GM12878 (cell line): ENCODE results near the gene APOLD1. TPM values are rescaled to one million over a fixed set of nuclear protein-coding genes. Genes with fewer than 3 reads are reported as not detected.

Experiments used
- BACH1 ChIP-seq: fragments of 450-650 bp; IDR thresholded peaks from 2 replicates; pipeline ENCODE4 v1.6.1; 2017; ENCODE audit warnings: mild to moderate bottlenecking, borderline replicate concordance
- BHLHE40 ChIP-seq, 2 experiments: fragments of 450-650 bp in 1 of 2; IDR thresholded peaks; 2 replicates each; pipeline ENCODE4 v1.6.1; 2011 to 2017; ENCODE audit warnings: low read depth in 2 of 2, borderline replicate concordance in 1 of 2, improper control_type of control experiment in 1 of 2, low read length in 1 of 2, mild to moderate bottlenecking in 1 of 2
- CEBPB ChIP-seq, 2 experiments: fragments of 150-350 bp in 1 of 2; IDR thresholded peaks; 2 replicates each; pipeline ENCODE4 v1.6.1; 2012 to 2014; ENCODE audit warnings: low read depth in 2 of 2, low read length in 2 of 2, borderline replicate concordance in 1 of 2, inconsistent platforms in 1 of 2
- ELK1 ChIP-seq: IDR thresholded peaks from 2 replicates; pipeline ENCODE4 v1.6.1; 2012; ENCODE audit warnings: low read depth, low read length, improper control_type of control experiment
- HDGF ChIP-seq: fragments of 450-650 bp; IDR thresholded peaks from 2 replicates; pipeline ENCODE4 v1.6.1; 2016; ENCODE audit warnings: antibody characterized with exemption
- HSF1 ChIP-seq: fragments of 150-350 bp; IDR thresholded peaks from 2 replicates; pipeline ENCODE4 v1.6.1; 2014; ENCODE audit warnings: mild to moderate bottlenecking, low read depth, low read length
- JUNB ChIP-seq: IDR thresholded peaks from 2 replicates; pipeline ENCODE4 v1.6.1; 2016; ENCODE audit warnings: antibody characterized with exemption, mild to moderate bottlenecking
- MLLT1 ChIP-seq: fragments of 450-650 bp; IDR thresholded peaks from 2 replicates; pipeline ENCODE4 v1.6.1; 2016; ENCODE audit warnings: mild to moderate bottlenecking
- NFXL1 ChIP-seq: fragments of 450-650 bp; IDR thresholded peaks from 2 replicates; pipeline ENCODE4 v1.6.1; 2017; ENCODE audit warnings: antibody characterized with exemption, mild to moderate bottlenecking, borderline replicate concordance
- NR2C1 ChIP-seq: fragments of 450-650 bp; IDR thresholded peaks from 2 replicates; pipeline ENCODE4 v1.6.1; 2017; ENCODE audit warnings: antibody characterized with exemption, mild to moderate bottlenecking, moderate library complexity
- NRF1 ChIP-seq: conservative IDR thresholded peaks from 2 replicates; pipeline ENCODE4 v1.6.1; 2011; ENCODE audit warnings: mild to moderate bottlenecking, low read depth, low read length, improper control_type of control experiment
- PAX8 ChIP-seq: fragments of 450-650 bp; IDR thresholded peaks from 2 replicates; pipeline ENCODE4 v1.6.1; 2017; ENCODE audit warnings: mild to moderate bottlenecking, moderate library complexity
- RUNX3 ChIP-seq: IDR thresholded peaks from 2 replicates; pipeline ENCODE4 v1.6.1; 2012; ENCODE audit warnings: low read length, inconsistent platforms
- SIN3A ChIP-seq: IDR thresholded peaks from 2 replicates; pipeline ENCODE4 v1.6.1; 2012; ENCODE audit warnings: low read depth, low read length, improper control_type of control experiment
- SPI1 ChIP-seq: IDR thresholded peaks from 2 replicates; pipeline ENCODE4 v1.6.1; 2011; ENCODE audit warnings: low read depth, mild to moderate bottlenecking, low read length, moderate library complexity, borderline replicate concordance; ENCODE audit not compliant: insufficient read depth
- ZNF274 ChIP-seq: IDR thresholded peaks from one replicate; pipeline ENCODE4 v1.8.0; 2011; ENCODE audit not compliant: insufficient read length, insufficient read depth
- polyA plus RNA-seq, 11 experiments: library from polyadenylated mRNA; depleted of rRNA in 4 of 11; unstranded in 6 of 11; stranded (reverse) in 5 of 11; fragments of >200 nt; fragmentation: Nextera tagmentation in 4 of 11; fragmentation: Illumina TruSeq in 1 of 11; extraction: Ambion mirVana in 4 of 11; extraction: Trizol in 1 of 11; gene quantifications; 1 replicate in 1 of 11; 2 replicates in 10 of 11; pipeline versions ENCODE4 v1.2.1 to v1.2.3, GENCODE V29; 2011 to 2016; ENCODE audit warnings: inconsistent platforms in 2 of 11, missing spikeins in 2 of 11, low read depth in 1 of 11
- total RNA-seq, 4 experiments: library from RNA; depleted of rRNA in 3 of 4; stranded (reverse); fragments of >200 nt in 3 of 4; fragmentation: Illumina TruSeq in 1 of 4; extraction: Trizol in 1 of 4; gene quantifications; 2 replicates each; pipeline versions ENCODE4 v1.2.1 to v1.2.3, GENCODE V29; 2013 to 2021

APOLD1 gene
- total and polyA plus RNA-seq, 10 of the 15 experiments (the other 5 are each of a cell fraction or from before 2014, with no cell fraction given), result 1.1 to 8.9 (median 4.2) TPM

DNA sequence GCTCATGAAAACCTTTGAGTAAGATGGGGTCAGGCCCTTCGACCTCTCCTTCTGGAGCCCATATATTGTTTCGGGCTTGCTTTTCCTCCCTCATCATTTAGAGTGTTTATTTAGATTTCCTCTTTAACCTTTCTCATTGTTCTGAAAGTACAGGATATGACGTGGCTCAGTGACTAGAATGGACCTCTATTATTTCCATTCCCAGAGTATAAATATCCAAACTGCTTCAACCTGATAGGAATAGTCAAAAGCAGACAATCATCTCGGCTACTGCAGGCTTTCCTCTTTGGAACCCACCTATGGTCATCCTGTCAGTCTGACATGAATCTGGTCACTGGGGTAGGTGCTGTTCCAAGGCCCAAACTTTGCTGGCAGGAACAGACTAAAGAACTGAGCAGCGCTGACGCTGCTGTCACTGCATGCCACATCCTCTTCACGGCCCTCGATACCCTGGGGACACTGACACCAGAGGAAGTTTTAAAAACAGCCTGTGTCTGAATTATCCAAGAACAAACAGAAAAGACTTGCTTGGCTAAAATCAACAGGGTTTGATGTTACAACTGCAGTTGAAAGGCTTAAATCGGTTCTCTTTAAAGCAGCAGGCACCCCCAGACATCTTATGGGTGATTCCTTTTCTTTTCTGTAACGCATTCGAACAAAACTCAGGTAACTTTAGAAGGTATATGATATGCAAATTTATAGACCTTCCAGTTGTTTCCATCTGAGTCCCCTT lies 22.7 kb downstream of the APOLD1 start (continued):
- TF ChIP-seq SPI1 (peak; percentile 53; the same call in 1 of the 2 replicates), RUNX3 (peak; percentile 27), ELK1 (no peak), JUNB (no peak; the same call in none of the 2 replicates), BACH1 (peak; percentile 35; the same call in 1 of the 2 replicates), MLLT1 (no peak), NFXL1 (no peak), HDGF (no peak), NRF1 (no peak), NR2C1 (peak; percentile 48), PAX8 (no peak), SIN3A (no peak), ZNF274 (no peak), BHLHE40 (IDR thresholded peaks at IDR 0.05; ENCODE audit: borderline replicate concordance in 1 of 2, low read depth in 2 of 2, low read length in 1 of 2) (peak in 1 of 2 experiments; percentile 6; a peak in 1 of 4 replicates), CEBPB (IDR thresholded peaks at IDR 0.05; ENCODE audit: borderline replicate concordance in 1 of 2, low read depth in 2 of 2, low read length in 2 of 2) (no peak), HSF1 (no peak)
